BE2C (cell line): ENCODE data around the gene STK11.

Experiments
- DNase-seq: peaks from one replicate; pipeline ENCODE4 v3.0.0-alpha.2; 2020
- H3K27me3 ChIP-seq: fragments of 250-450 bp; sonication (Bioruptor Pico); 2 replicates; pipeline ENCODE4 v1.5.1; 2020; ENCODE audit warnings: mild to moderate bottlenecking
- H3K36me3 ChIP-seq: fragments of 250-450 bp; sonication (Bioruptor Pico); 2 replicates; pipeline ENCODE4 v1.5.1; 2020; ENCODE audit warnings: mild to moderate bottlenecking
- H3K4me1 ChIP-seq: fragments of 250-450 bp; sonication (Bioruptor Pico); 2 replicates; pipeline ENCODE4 v1.5.1; 2020
- H3K4me3 ChIP-seq: 2 replicates; pipeline ENCODE4 v1.5.1; 2011; ENCODE audit warnings: low read depth, low read length
- H3K9me3 ChIP-seq: fragments of 250-450 bp; sonication (Bioruptor Pico); 2 replicates; pipeline ENCODE4 v1.5.1; 2020
- CTCF ChIP-seq: IDR thresholded peaks from 2 replicates; pipeline ENCODE4 v1.5.1; 2012; ENCODE audit warnings: mild to moderate bottlenecking, low read depth, low read length

Gene STK11

GRCh38 chr19:1263188-1263587 is 57.6 kb downstream of the STK11 start:
- TF ChIP-seq CTCF: no peak
- Histone ChIP-seq H3K36me3 (peaks cover under 1% of the 10 kb centered on the region), H3K4me1 (peaks cover 57% of the 10 kb centered on the region), H3K9me3 (no peaks in the 10 kb centered on the region), H3K4me3 (no peak overlapping the region), H3K27me3 (peaks cover 3% of the 10 kb centered on the region; the same call in 1 of the 2 replicates)
- DNase-seq: no peak

DNA sequence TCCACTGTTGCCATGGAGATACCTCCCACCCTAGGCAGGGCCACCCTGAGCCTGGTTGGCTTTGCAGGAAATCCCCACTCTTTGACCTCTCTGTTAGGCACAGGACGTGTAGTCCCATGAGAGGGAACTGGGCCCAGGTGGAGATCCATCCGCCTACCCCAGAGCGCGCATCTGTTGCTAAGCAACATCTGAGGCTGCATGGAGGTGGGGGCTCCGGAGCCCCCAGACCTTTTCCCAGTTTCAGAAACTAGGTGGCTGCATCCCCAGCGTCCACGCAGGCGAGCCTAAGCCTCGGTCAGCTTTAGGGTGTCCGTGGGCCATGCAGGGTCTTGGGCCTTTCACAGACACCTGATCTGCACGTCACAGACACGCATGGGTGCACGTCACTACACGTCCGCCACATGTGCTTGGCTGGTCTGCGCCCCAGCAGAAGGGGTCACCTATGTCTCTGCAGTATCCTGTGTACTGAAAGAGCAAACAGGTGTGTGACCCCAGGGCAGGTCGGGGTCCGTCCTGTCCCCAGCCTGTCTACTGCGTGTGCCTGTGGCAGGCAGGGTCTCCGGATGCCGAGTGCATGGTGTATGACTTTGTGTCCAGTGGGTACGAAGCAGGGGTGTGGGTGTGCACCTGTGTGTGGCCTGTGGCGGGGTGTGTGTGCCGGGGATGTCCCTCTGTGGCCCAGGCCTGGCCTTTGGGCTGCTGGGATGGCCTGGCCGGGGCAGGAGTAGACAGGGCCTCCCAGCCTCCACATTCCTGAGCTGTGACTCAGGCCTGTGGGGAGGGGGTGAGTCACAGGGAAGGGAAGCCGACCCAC is 59.4 kb downstream of the STK11 start:
- Histone ChIP-seq H3K9me3 (no peaks in the 10 kb centered on the region), H3K4me1 (peaks cover 55% of the 10 kb centered on the region), H3K36me3 (no peaks in the 10 kb centered on the region), H3K27me3 (peaks cover 3% of the 10 kb centered on the region; the same call in 1 of the 2 replicates), H3K4me3 (no peak overlapping the region)
- no peak for TF ChIP-seq CTCF
- DNase-seq: peak; percentile 64

GRCh38 chr19:1265615-1266128 is 60.1 kb downstream of the STK11 start:
- peak overlapping the region; percentile 59 for H3K4me3 ChIP-seq
- H3K4me1 ChIP-seq: peaks cover 50% of the 10 kb centered on the region
- DNase-seq: peak; percentile 68
- H3K27me3 ChIP-seq: peaks cover 3% of the 10 kb centered on the region; the same call in 1 of the 2 replicates
- peaks cover 4% of the 10 kb centered on the region for H3K36me3 ChIP-seq
- TF ChIP-seq CTCF: no peak
- no peaks in the 10 kb centered on the region for H3K9me3 ChIP-seq

- Histone ChIP-seq H3K9me3 (no peaks in the 10 kb centered on the region), H3K36me3 (peaks cover 10% of the 10 kb centered on the region), H3K4me3 (peak overlapping the region; percentile 59), H3K27me3 (peaks cover 3% of the 10 kb centered on the region; the same call in 1 of the 2 replicates), H3K4me1 (peaks cover 52% of the 10 kb centered on the region)
- no peak for TF ChIP-seq CTCF
- peak; percentile 92 for DNase-seq
These were observed 60.7 kb downstream of the STK11 start for GRCh38 chr19:1266129-1266915.

- Histone ChIP-seq H3K36me3 (peaks cover 17% of the 10 kb centered on the region), H3K9me3 (no peaks in the 10 kb centered on the region), H3K4me1 (peaks cover 45% of the 10 kb centered on the region), H3K27me3 (peaks cover 3% of the 10 kb centered on the region; the same call in 1 of the 2 replicates), H3K4me3 (peak overlapping the region; percentile 59)
- peak; percentile 66 for TF ChIP-seq CTCF
- peak; percentile 74 for DNase-seq
These were observed 61.4 kb downstream of the STK11 start for GRCh38 chr19:1266916-1267476.
